NCI-H1417 treated with DMSO at 0.1 percent for 48 hours (cell line): Measurements from ENCODE around the gene SMOC2.
"Not testable (repeated sequence)": the region's sequence is repeated elsewhere in the genome, so short reads cannot be mapped to it uniquely, and the experiment has no call there.

Source experiments
- DNase-seq: peaks from one replicate; lab custom pipeline; 2025; lab: John Stamatoyannopoulos, UW

Gene SMOC2

GRCh38 chr6:168660400-168660945 is 219.5 kb downstream of the SMOC2 start:
- no peak for DNase-seq

DNA sequence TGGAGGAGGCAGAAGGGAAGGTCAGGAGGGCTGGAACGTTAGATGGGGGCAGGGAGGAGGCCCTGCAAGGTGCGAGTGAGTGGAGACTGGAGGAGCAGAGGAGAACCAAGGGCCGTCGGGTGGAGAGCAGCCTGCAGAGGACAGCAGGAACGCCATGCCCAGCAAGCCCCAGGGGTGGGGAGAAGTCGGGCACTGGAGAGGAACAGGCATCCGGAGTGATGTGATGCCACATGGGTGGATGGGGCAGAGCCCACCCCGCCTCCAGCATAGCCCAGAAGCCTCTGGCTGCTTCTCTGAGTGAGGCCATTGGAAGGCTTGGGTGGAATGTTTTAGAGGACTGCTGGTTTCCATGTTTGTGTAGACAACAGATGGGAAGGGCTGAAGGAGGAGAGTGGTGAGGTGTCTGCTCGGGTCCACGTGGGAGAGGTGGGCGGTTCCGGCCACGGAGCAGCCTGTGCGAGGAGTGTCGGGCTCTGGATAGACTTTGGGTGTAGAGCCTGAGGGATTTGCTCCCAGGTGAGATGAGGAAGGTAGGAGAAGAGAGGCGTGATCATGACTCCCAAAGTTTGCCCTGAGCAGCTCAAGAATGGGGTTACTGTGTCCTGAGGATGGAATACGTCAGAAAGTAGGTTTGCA is 221.4 kb downstream of the SMOC2 start:
- DNase-seq: no peak

DNA sequence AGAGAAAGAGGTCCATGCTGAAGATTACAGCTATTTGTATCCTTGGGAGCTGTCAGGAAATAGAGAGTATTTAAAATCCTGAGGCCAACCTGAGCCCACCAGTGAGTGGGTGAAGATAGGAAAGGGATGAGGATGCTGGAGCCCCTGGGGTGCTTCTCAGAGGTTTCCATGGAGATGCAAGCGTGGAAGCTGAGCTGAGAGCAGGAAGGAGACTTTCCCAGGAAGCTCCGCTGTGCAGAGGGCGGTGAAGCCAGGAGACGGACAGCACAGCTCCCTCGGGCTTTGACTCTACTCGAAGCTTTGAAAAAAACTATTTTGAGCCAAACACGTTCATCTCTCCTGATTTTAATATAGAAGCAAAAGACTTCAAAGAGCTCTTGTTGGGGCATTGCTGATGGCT is 222.1 kb downstream of the SMOC2 start:
- no peak for DNase-seq

GRCh38 chr6:168664956-168665355 is 224.0 kb downstream of the SMOC2 start:
- DNase-seq: no peak

DNA sequence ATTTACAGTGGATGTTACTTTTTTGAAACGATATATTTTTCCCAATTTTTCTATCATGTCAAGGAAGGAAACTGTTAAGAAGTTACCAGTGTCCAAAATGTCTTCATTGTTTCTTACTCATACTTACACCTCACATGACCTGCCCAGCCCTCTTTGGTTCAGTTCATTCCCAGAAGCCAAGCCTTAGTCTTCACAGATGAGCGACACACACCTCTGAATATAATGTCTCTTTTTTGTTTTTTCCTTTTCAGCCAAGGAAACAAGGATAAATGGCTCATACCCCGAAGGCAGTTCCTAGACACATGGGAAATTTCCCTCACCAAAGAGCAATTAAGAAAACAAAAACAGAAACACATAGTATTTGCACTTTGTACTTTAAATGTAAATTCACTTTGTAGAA is 225.2 kb downstream of the SMOC2 start:
- DNase-seq: no peak

DNA sequence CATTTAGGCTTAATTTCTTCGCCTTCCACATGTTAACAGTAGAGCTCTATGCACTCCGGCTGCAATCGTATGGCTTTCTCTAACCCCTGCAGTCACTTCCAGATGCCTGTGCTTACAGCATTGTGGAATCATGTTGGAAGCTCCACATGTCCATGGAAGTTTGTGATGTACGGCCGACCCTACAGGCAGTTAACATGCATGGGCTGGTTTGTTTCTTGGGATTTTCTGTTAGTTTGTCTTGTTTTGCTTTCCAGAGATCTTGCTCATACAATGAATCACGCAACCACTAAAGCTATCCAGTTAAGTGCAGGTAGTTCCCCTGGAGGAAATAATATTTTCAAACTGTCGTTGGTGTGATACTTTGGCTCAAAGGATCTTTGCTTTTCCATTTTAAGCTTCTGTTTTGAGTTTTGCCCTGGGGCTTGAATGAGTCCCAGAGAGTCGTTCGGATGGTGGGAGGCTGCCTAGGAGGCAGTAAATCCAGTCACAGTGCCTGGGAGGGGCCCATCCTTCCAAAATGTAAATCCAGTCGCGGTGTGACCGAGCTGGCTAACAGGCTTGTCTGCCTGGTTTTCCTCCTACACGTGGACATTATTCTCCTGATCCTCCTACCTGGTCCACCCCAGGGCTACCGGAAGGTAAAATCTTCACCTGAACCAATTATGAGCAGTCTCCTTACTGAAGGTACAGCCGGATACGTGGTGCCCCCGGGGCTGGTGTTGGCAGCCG is 225.9 kb downstream of the SMOC2 start:
- DNase-seq: no peak

DNA sequence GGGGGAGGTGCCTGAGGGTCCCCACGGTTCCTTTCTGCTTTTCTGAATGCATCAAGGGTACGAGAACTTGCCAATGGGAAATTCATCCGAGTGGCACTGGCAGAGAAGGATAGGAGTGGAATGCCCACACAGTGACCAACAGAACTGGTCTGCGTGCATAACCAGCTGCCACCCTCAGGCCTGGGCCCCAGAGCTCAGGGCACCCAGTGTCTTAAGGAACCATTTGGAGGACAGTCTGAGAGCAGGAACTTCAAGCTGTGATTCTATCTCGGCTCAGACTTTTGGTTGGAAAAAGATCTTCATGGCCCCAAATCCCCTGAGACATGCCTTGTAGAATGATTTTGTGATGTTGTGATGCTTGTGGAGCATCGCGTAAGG is 226.4 kb downstream of the SMOC2 start:
- no peak for DNase-seq

GRCh38 chr6:168670401-168670985 is 229.5 kb downstream of the SMOC2 start:
- no peak for DNase-seq

GRCh38 chr6:168671028-168671862 is 230.3 kb downstream of the SMOC2 start:
- DNase-seq: no peak

GRCh38 chr6:168671863-168672546 is 231.0 kb downstream of the SMOC2 start:
- no peak for DNase-seq

DNA sequence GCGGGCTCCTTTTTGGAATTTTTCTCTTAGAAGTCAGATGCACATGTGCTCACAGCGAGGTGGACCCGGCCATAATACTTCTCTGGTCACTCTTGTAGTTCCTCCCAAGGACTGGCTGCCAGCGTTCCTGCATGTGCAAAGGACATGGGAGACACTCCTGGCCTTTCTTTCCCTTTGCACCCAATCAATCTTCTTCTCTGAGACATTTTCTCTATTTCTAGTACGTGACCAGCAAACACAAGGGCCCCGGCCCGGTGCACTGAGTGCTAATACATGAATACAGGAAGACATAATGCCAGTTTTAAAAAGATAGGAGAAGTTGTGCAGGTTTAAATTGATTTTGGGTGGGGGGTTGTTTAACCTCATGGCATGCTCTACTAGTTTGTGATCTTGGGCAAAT is 233.6 kb downstream of the SMOC2 start:
- DNase-seq: no peak

- no peak for DNase-seq
Observed at GRCh38 chr6:168675375-168675774, 234.4 kb downstream of the SMOC2 start.

DNA sequence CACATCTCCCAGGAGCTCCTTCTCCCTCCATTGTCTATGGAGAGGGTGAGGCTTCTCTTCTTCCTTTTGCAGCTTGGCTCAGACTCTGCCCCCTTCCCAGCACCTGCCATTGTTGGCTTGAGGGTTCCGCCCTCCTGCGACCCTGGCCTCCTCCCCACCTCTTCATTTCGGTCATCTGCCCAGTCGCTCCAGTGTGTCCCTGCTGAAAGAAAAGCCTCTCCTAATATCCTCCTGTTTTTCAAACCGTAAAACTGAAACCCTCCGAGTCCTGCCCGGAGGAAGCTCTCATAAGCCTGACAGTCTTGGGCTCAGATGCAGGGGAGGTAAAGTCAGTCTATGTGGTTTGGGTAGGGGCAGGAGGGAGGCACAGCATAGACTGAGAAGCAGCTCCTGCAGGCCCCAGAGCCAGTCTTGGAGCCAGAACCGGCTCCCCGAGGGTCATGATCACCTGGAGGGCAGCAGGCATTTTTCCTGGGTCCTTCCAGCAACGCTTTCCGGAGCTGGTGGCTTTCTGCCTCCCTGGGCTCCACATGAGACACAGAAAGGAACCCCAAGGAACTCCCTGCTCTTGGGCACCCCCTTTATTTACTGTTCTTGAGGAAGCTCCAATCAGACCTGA is 235.1 kb downstream of the SMOC2 start:
- no peak for DNase-seq

DNA sequence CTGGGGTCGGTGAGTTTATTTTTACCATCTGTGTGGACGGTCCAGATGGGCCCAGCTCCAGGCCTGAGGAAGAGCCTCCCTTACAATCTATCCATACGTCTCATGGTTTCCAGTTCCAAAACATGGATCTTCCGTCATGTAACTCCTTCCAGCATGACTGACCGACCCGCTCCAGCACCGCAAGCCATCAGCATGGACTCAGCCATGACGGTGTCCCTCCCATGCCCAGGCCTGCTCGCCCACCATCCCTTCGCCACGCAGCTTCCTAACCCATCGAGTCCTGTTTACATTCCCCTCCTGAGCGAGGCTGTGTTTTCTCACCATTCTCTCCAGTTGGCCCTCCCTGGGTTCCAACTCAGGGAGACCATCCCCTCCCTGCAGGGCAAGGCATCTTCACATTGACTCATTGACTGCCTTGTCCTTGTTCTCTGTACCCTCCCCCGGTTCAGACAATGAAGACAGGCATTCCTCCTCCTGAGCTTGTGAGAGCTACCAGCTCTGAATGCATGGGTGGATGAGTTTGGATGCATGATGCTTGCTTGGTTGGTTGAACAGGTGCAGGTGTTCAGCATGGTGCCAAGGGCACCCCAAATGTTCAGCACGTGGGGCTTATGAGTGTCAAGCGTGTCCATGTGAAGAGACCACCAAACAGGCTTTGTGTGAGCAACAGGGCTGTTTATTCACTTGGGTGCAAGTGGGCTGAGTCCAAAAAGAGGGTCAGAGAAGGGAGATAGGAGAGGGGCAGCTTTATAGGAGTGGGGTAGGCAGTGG is 235.8 kb downstream of the SMOC2 start:
- DNase-seq: no peak

GRCh38 chr6:168677323-168677781 is 236.4 kb downstream of the SMOC2 start:
- DNase-seq: not testable (repeated sequence)

- no peak for DNase-seq
Observed at GRCh38 chr6:168678077-168678476, 237.1 kb downstream of the SMOC2 start.

- no peak for DNase-seq
Observed at GRCh38 chr6:168678588-168678987, 237.6 kb downstream of the SMOC2 start.

DNA sequence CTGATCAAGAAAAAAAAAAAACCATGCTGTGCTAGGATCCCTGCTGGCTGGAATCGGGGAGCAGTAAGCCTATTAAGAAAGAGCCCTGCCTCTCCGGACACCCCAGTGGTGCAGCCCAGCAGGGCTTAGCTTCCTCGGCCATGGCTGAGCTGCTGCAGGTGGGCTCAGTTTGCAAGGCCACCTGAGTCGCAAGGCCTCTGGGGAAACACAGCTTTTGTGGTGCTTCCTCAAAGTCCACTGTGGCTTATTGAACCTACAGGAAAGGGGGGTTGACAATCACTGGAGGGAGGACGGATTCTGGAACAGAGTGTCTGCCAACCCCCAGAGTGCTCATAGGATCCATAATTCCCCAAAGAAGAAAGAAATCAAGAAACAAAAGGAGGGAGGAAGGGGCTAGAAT is 240.8 kb downstream of the SMOC2 start:
- DNase-seq: no peak

GRCh38 chr6:168683621-168684020 is 242.6 kb downstream of the SMOC2 start:
- no peak for DNase-seq

DNA sequence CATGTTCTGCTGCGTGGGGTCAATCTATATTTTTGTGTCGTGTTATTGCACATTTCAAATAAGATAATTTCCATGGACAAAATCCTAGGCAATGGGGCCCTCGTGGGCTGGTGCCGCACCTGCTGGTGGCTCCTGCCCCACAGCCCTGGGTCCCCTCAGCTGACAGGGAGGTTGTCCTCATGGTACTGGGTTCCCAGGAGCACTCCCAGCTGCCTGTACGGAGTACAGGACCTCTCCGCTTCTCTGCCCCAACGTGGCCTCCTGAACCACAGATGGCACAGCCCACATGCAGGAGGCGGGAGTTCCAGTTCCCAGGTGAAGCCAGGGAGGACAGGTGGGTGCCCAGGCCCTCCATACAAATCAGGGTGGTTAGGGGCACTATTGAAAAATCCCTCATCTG is 243.5 kb downstream of the SMOC2 start:
- no peak for DNase-seq
